ENCODE results near the gene RALGPS2. TPM values are rescaled to one million over a fixed set of nuclear protein-coding genes. Genes with fewer than 3 reads are reported as not detected.
"Not testable (repeated sequence)": the region's sequence is repeated elsewhere in the genome, so short reads cannot be mapped to it uniquely, and the experiment has no call there.

RALGPS2 gene
- total RNA-seq, 1 donor from 2014 or later, result 16.0 TPM

GRCh38 chr1:178949866-178950265, 224.8 kb downstream of the RALGPS2 start:
- ATAC-seq; intact Hi-C loops (cut with DNase I); DNase-seq (ENCODE audit: low spot score): not testable (repeated sequence)

- no peak for DNase-seq (ENCODE audit: low spot score)
- no peak for ATAC-seq
- intact Hi-C loops (cut with DNase I), result no loop called here
These were observed 226.6 kb downstream of the RALGPS2 start for GRCh38 chr1:178951600-178951999.

DNA sequence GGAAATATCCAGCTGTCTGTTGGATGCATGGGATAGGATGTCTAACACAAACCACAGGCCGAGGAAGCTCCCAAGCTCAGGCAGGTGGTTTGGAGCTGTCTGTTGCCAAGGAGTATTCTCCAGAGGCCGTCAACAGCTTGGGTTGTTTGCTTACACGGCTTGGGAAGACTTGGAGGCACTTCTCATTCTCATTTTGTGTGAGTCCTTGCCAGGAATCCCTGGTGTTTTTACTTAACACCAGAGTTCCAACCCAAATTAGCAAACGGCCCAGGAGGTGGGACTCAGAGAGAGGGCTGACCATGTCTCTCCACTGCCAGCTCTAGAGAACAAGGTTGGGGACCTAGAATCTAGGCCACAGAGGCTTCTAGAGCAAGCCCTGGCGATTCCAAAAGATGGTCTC, 228.0 kb downstream of the RALGPS2 start:
- ATAC-seq (peak; percentile 94), DNase-seq (ENCODE audit: low spot score) (no peak)
- intact Hi-C loops (cut with DNase I), result no loop called here

GRCh38 chr1:178953538-178954324, 228.7 kb downstream of the RALGPS2 start:
- DNase-seq (ENCODE audit: low spot score) (no peak), ATAC-seq (peak; percentile 74)
- intact Hi-C loops (cut with DNase I), result no loop called here

DNA sequence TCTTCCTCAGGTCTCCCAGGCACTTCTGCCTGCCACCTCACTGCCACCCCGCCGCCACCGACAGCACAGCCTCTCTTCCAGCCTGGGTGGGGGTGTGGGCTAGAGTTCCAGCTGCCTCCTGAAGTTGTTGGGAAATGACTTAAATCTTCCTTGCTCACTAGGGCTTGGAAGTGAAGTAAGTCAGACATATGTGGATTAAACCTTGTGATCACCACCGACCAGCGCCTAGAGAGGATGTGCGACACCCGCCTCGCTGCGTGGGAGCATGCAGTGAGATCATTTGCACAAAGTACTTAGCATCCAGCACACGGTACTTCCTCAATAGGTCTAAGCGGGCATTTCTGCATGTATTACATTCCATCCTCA, 229.3 kb downstream of the RALGPS2 start:
- no peak for DNase-seq (ENCODE audit: low spot score)
- ATAC-seq, result no peak
- intact Hi-C loops (cut with DNase I), result no loop called here

DNA sequence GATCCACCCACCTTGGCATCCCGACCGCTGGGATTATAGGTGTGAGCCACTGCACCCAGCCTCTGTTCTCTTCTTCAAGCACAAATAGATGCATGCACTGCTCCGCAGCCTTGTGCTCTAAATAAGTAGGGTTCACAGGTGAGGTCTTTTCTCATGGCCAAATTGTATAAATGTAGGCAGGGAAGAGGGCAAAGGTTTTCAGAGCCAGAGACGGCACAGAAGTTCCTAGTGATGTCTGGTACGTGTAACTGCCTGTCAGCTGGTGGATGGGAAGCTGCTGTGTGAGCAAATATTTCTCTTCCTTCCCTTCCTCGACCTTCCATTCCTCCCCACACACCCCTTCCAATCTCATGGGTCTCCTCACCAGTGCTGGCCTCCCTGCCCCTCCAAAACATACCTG, 229.9 kb downstream of the RALGPS2 start:
- ATAC-seq, result no peak
- DNase-seq (ENCODE audit: low spot score), result no peak
- intact Hi-C loops (cut with DNase I), result no loop called here

- no peak for DNase-seq (ENCODE audit: low spot score)
- no peak for ATAC-seq
- intact Hi-C loops (cut with DNase I), result no loop called here
These were observed 230.4 kb downstream of the RALGPS2 start for GRCh38 chr1:178955391-178955954.

- DNase-seq (ENCODE audit: low spot score), result no peak
- intact Hi-C loops (cut with DNase I), result no loop called here
These were observed 233.4 kb downstream of the RALGPS2 start for GRCh38 chr1:178958491-178958890.

GRCh38 chr1:178959543-178960460, 234.8 kb downstream of the RALGPS2 start:
- intact Hi-C loops (cut with DNase I), result no loop called here
- no peak for ATAC-seq
- DNase-seq (ENCODE audit: low spot score), result no peak

More at GRCh38 chr1:178958491-178958890, 233.4 kb downstream of the RALGPS2 start:
- ATAC-seq, result no peak

DNA sequence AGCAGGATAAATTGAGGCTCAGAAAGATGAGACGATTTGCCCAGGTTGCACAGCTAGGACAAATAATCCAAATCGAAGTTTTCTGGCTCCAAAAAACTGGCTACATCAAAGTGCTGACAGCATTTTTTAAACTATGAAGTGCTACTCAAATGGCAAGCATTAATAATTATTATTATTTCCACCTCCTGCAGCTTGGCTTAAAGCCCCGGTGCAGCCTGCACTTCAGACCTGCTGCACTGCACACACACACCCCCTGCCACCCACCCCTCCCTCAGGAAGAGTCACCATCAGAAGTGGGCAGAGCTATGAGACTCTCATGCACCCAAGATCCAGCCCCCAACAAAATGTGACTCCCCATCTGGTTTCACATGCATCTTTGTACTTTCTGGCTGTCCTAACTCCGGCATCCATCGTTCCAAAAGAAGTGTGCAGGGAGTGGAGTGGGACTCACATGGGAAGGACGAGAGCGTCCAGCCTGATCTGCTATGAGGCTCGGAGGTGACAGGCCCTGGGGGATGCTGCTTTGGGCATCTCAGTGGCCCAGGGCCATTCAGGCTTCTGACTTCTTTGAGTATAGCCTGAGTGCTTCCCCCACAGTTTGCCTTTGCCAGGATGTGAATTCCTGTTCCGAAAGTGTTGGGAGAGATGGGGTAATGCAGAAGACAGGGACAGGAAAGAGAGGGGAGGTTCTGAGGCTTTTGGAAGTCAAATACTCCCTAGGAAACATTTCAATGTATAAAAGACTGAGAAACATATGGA, 235.6 kb downstream of the RALGPS2 start:
- intact Hi-C loops (cut with DNase I), result no loop called here
- no peak for ATAC-seq
- DNase-seq (ENCODE audit: low spot score), result no peak

- no peak for ATAC-seq
- no peak for DNase-seq (ENCODE audit: low spot score)
- intact Hi-C loops (cut with DNase I), result no loop called here
These were observed 236.3 kb downstream of the RALGPS2 start for GRCh38 chr1:178961331-178961730.

GRCh38 chr1:178961868-178962267, 236.8 kb downstream of the RALGPS2 start:
- intact Hi-C loops (cut with DNase I), result no loop called here
- DNase-seq (ENCODE audit: low spot score) (no peak), ATAC-seq (no peak)

GRCh38 chr1:178962853-178963711, 238.0 kb downstream of the RALGPS2 start:
- ATAC-seq (peak; percentile 38), DNase-seq (ENCODE audit: low spot score) (no peak)
- intact Hi-C loops (cut with DNase I), result no loop called here

- intact Hi-C loops (cut with DNase I), result no loop called here
- DNase-seq (ENCODE audit: low spot score) (no peak), ATAC-seq (no peak)
These were observed 239.7 kb downstream of the RALGPS2 start for GRCh38 chr1:178964469-178965330.

GRCh38 chr1:178966312-178966711, 241.3 kb downstream of the RALGPS2 start:
- ATAC-seq (no peak), DNase-seq (ENCODE audit: low spot score) (no peak)
- intact Hi-C loops (cut with DNase I), result no loop called here

DNA sequence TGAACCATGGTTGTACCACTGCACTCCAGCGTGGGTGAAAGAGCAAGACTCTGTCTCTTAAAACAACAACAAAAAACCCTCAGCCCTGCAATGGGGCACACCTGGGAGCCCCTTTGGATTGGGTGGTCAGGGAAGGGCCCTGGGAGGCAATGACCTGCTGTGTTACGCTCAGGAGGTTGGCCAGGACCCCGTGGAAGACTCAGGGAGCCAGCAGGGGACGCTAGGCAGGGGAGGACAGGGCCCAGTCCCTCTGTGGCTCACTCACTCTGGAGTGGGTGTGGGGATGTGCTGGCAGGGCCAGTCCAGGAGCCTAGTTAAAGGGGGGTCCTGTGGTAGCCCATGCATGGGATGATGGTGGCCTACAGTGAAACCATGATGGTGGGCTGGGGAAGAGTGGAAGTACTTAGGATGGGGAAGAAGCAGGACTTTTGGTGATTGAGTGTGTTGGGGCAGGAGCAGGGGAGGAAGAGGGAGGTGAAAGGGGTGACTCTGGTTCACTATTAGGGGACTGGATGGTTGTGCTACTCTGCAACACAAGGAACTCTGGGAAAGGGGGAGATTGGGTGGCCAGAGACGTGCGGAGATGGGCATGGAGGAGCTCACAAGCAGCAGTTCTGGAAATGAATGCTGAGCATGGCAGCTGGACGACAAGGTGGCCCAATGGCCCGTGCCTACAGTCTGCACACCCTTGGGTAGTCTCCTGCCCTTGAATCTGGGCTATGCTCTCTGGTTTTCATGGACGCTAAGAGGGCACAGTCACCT, 244.4 kb downstream of the RALGPS2 start:
- DNase-seq (ENCODE audit: low spot score) (no peak), ATAC-seq (no peak)
- intact Hi-C loops (cut with DNase I), result no loop called here

DNA sequence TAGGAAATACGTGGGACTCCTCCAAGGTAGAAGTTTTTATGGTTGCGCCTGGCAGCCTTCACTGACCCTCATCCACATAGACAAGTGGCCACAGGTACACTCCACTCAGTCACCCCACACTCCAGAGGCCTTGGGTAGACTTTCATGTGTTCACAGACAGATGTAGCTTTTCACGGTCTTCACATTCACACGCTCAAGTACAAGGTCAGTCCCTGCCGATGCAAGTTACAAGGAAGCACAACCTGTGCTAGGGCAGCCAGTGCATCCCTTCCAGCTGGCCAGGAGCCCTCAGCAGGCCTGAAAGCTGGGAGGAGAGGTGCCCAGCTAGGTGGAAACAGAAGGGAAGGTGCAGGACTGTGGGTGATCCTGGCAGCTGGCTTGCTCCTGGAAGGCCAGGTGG, 245.1 kb downstream of the RALGPS2 start:
- DNase-seq (ENCODE audit: low spot score) (no peak), ATAC-seq (no peak)
- intact Hi-C loops (cut with DNase I), result no loop called here

All from sciatic nerve (tissue), 2 donors.